ENCODE data around the gene AQP1. TPM values are rescaled to one million over a fixed set of nuclear protein-coding genes. Genes with fewer than 3 reads are reported as not detected.
A peak's percentile ranks its signal among the peaks of the same experiment; 100 is the strongest.

Gene AQP1
- total RNA-seq (2021) (0.37 and 0.49 TPM in 2 replicates), Bru-seq, nascent RNA (percentile 22 among the genes with signal in this experiment), BruChase-seq, experiment 1, labeled RNA remaining after a 2-hour chase (percentile 32 among the genes with signal in this experiment), BruChase-seq, experiment 2, labeled RNA remaining after a 6-hour chase (percentile 26 among the genes with signal in this experiment)
- long read RNA-seq: 0 reads

DNA sequence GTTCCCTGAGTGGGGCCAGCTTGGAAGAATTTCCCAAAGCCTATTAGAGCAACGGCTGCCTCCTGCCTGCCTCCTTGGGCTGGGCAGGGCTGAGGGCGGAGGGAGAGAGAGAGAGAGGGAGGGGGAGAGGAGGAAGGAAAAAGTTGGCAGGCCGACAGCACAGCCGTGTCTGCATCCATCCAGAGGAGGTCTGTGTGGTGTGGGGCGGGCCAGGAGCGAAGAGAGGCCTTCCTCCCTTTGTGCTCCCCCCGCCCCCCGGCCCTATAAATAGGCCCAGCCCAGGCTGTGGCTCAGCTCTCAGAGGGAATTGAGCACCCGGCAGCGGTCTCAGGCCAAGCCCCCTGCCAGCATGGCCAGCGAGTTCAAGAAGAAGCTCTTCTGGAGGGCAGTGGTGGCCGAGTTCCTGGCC is at the start of gene AQP1:
AQP1 (plus strand) TSS at position 293 of the 409 bp plus-strand sequence; CDS start at position 350, 57 bp downstream.
- H3K27ac ChIP-seq (ENCODE audit: low read depth, low read length, poor library complexity, severe bottlenecking): no peak within 1 kb of the TSS
- no TSS peak for BruUV-seq (replicated peaks)
- H3K4me1 ChIP-seq (ENCODE audit: insufficient read depth, low read length, poor library complexity, severe bottlenecking): no peaks in the 10 kb centered on the region
- H3K9me3 ChIP-seq (ENCODE audit: low read depth, low read length, poor library complexity, severe bottlenecking): no peaks in the 10 kb centered on the region
- POLR2A ChIA-PET (ENCODE audit: low non-redundant PET): no interaction called here
- intact Hi-C loops (cut with micrococcal nuclease; ENCODE audit: unreplicated experiment): no loop called here
- peak; percentile 14 for DNase-seq (ENCODE audit: low spot score)
- no peak within 1 kb of the TSS for H3K4me3 ChIP-seq (ENCODE audit: low read depth, low read length, poor library complexity, severe bottlenecking)
- TF ChIP-seq, protein P1, sequence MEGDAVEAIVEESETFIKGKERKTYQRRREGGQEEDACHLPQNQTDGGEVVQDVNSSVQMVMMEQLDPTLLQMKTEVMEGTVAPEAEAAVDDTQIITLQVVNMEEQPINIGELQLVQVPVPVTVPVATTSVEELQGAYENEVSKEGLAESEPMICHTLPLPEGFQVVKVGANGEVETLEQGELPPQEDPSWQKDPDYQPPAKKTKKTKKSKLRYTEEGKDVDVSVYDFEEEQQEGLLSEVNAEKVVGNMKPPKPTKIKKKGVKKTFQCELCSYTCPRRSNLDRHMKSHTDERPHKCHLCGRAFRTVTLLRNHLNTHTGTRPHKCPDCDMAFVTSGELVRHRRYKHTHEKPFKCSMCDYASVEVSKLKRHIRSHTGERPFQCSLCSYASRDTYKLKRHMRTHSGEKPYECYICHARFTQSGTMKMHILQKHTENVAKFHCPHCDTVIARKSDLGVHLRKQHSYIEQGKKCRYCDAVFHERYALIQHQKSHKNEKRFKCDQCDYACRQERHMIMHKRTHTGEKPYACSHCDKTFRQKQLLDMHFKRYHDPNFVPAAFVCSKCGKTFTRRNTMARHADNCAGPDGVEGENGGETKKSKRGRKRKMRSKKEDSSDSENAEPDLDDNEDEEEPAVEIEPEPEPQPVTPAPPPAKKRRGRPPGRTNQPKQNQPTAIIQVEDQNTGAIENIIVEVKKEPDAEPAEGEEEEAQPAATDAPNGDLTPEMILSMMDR (conservative IDR thresholded peaks at IDR 0.05; ENCODE audit: low read depth, low read length): no peak
- TF ChIP-seq EZH2 (IDR thresholded peaks at IDR 0.05; ENCODE audit: borderline replicate concordance, low read depth, low read length, poor library complexity, severe bottlenecking): no peak
- no peaks in the 10 kb centered on the region for H3K27me3 ChIP-seq (replicated peaks; ENCODE audit: insufficient read depth, low read depth, low read length, poor library complexity)
- CTCF ChIA-PET: no interaction called here
- no peaks in the 10 kb centered on the region for H3K36me3 ChIP-seq (ENCODE audit: insufficient read depth, low read length, poor library complexity, severe bottlenecking)

GRCh38 chr7:30862995-30863705 is 48.5 kb upstream of the AQP1 start:
- POLR2A ChIA-PET (ENCODE audit: low non-redundant PET): no interaction called here
- no peaks in the 10 kb centered on the region for H3K9me3 ChIP-seq (ENCODE audit: low read depth, low read length, poor library complexity, severe bottlenecking)
- H3K4me1 ChIP-seq (ENCODE audit: insufficient read depth, low read length, poor library complexity, severe bottlenecking): no peaks in the 10 kb centered on the region
- no peak overlapping the region for H3K27ac ChIP-seq (ENCODE audit: low read depth, low read length, poor library complexity, severe bottlenecking)
- BruUV-seq (replicated peaks): no TSS peak
- intact Hi-C loops (cut with micrococcal nuclease; ENCODE audit: unreplicated experiment): no loop called here
- CTCF ChIA-PET: no interaction called here
- no peaks in the 10 kb centered on the region for H3K36me3 ChIP-seq (ENCODE audit: insufficient read depth, low read length, poor library complexity, severe bottlenecking)
- no peaks in the 10 kb centered on the region for H3K27me3 ChIP-seq (replicated peaks; ENCODE audit: insufficient read depth, low read depth, low read length, poor library complexity)
- H3K4me3 ChIP-seq (ENCODE audit: low read depth, low read length, poor library complexity, severe bottlenecking): no peak overlapping the region
- no peak for DNase-seq (ENCODE audit: low spot score)
- TF ChIP-seq EZH2 (IDR thresholded peaks at IDR 0.05; ENCODE audit: borderline replicate concordance, low read depth, low read length, poor library complexity, severe bottlenecking): no peak
- TF ChIP-seq, protein P1 (conservative IDR thresholded peaks at IDR 0.05; ENCODE audit: low read depth, low read length): no peak

DNA sequence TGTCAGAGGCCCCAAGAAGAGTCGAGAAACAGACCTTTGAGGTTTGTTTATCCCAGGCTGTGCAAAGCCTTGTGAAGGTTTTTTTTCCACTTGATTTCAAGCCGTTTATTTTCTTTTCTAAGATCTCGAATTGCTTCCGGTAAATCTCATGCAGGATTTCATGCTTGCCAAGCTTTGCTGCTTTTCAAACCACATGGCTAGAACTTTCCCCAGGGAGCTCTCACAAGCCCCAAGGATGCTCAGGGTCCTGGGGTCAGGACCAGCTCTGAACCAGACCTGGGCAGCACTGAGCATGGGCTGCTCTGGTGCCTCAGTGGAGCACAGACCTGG is 48.0 kb upstream of the AQP1 start:
- no peak overlapping the region for H3K4me3 ChIP-seq (ENCODE audit: low read depth, low read length, poor library complexity, severe bottlenecking)
- BruUV-seq (replicated peaks): no TSS peak
- ChIA-PET CTCF (no interaction called here), POLR2A (ENCODE audit: low non-redundant PET) (no interaction called here)
- DNase-seq (ENCODE audit: low spot score): no peak
- no peak overlapping the region for H3K27ac ChIP-seq (ENCODE audit: low read depth, low read length, poor library complexity, severe bottlenecking)
- H3K9me3 ChIP-seq (ENCODE audit: low read depth, low read length, poor library complexity, severe bottlenecking): no peaks in the 10 kb centered on the region
- H3K27me3 ChIP-seq (replicated peaks; ENCODE audit: insufficient read depth, low read depth, low read length, poor library complexity): no peaks in the 10 kb centered on the region
- intact Hi-C loops (cut with micrococcal nuclease; ENCODE audit: unreplicated experiment): no loop called here
- TF ChIP-seq, protein P1 (conservative IDR thresholded peaks at IDR 0.05; ENCODE audit: low read depth, low read length): no peak
- TF ChIP-seq EZH2 (IDR thresholded peaks at IDR 0.05; ENCODE audit: borderline replicate concordance, low read depth, low read length, poor library complexity, severe bottlenecking): no peak
- no peaks in the 10 kb centered on the region for H3K36me3 ChIP-seq (ENCODE audit: insufficient read depth, low read length, poor library complexity, severe bottlenecking)
- H3K4me1 ChIP-seq (ENCODE audit: insufficient read depth, low read length, poor library complexity, severe bottlenecking): no peaks in the 10 kb centered on the region
